ENCODE results near the gene MRPL37.
"Not testable (repeated sequence)": the region's sequence is repeated elsewhere in the genome, so short reads cannot be mapped to it uniquely, and the experiment has no call there.

MRPL37 gene

DNA sequence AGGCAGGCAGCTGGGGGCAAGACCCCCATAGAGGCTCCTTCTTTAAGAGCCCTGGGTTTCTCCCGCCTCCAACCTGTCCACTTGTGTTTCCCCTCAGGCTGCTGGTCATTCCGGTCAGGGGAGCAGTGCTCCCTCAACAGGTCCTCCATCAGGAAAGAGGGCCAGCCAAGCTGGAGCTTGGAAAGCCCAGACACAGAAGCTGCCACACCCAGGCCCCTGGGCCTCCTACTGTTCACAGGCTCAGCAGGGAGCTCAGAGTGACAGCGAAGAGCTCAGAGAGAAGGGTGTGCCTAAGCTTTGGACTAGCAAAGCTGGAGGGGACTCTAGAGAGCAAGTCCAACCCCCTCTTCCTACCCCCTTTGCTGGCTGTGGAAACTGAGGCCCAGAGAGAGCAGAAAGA lies 36.9 kb upstream of the MRPL37 start:
- Histone ChIP-seq H3K36me3 (ENCODE audit: insufficient read depth, low read depth, low read length) (no peaks in the 10 kb centered on the region), H3K9ac (ENCODE audit: low read depth, low read length) (no peak overlapping the region), H3K4me1 (ENCODE audit: insufficient read depth, low read length) (no peaks in the 10 kb centered on the region), H3K27ac (ENCODE audit: low read length) (no peak overlapping the region), H3K27me3 (ENCODE audit: insufficient read depth, low read length) (no peaks in the 10 kb centered on the region), H3K4me3 (ENCODE audit: low read length) (no peak overlapping the region), H3K9me3 (ENCODE audit: insufficient read depth, low read depth, low read length) (no peaks in the 10 kb centered on the region)

DNA sequence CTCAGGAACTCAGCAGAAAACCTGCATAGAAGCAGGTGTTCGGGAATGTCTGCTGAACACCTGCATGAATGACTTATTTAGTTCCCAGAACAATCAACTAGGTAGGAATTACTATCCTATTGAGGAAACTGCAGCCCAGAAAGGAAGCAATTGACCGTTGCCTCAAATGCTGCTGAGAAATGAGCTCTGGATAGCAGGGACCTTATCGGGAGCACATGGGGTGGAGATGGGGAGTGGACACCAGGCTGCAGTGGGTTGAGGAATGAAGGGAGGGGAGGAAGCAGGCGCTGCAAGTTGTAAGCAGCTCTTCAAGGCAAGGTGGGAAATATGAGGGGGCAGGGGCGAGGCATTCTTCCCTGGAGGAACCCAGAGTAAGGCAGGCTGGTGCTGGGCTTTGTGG lies 36.4 kb upstream of the MRPL37 start:
- H3K9me3 ChIP-seq (ENCODE audit: insufficient read depth, low read depth, low read length) = no peaks in the 10 kb centered on the region
- no peaks in the 10 kb centered on the region for H3K36me3 ChIP-seq (ENCODE audit: insufficient read depth, low read depth, low read length)
- H3K9ac ChIP-seq (ENCODE audit: low read depth, low read length) = no peak overlapping the region
- no peaks in the 10 kb centered on the region for H3K4me1 ChIP-seq (ENCODE audit: insufficient read depth, low read length)
- H3K27me3 ChIP-seq (ENCODE audit: insufficient read depth, low read length) = no peaks in the 10 kb centered on the region
- no peak overlapping the region for H3K4me3 ChIP-seq (ENCODE audit: low read length)
- no peak overlapping the region for H3K27ac ChIP-seq (ENCODE audit: low read length)

DNA sequence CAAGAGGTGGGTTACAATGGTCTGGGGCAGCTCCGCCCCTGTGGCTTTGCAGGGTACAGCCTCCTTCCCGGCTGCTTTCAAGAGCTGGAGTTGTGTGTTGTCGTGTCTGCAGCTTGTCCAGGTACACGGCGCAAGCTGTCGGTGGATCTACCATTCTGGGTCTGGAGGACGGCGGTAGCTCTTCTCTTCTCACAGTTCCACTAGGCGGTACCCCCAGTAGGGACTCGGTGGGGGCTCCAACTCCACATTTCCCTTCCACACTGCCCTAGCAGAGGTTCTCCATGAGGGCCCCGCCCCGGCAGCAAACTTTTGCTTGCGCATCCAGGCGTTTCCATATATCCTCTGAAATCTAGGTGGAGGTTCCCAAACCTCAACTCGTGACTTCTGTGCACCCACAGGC lies 34.8 kb upstream of the MRPL37 start:
- Histone ChIP-seq H3K9me3 (ENCODE audit: insufficient read depth, low read depth, low read length) (no peaks in the 10 kb centered on the region), H3K27me3 (ENCODE audit: insufficient read depth, low read length) (no peaks in the 10 kb centered on the region), H3K27ac (ENCODE audit: low read length) (no peak overlapping the region), H3K9ac (ENCODE audit: low read depth, low read length) (no peak overlapping the region), H3K4me1 (ENCODE audit: insufficient read depth, low read length) (no peaks in the 10 kb centered on the region), H3K4me3 (ENCODE audit: low read length) (no peak overlapping the region), H3K36me3 (ENCODE audit: insufficient read depth, low read depth, low read length) (no peaks in the 10 kb centered on the region)

- not testable (repeated sequence) for H3K9ac ChIP-seq (ENCODE audit: low read depth, low read length); H3K27me3 ChIP-seq (ENCODE audit: insufficient read depth, low read length); H3K9me3 ChIP-seq (ENCODE audit: insufficient read depth, low read depth, low read length); H3K4me1 ChIP-seq (ENCODE audit: insufficient read depth, low read length); H3K4me3 ChIP-seq (ENCODE audit: low read length); H3K36me3 ChIP-seq (ENCODE audit: insufficient read depth, low read depth, low read length); H3K27ac ChIP-seq (ENCODE audit: low read length)
Measured at GRCh38 chr1:54166357-54166756, 33.6 kb upstream of the MRPL37 start.

- Histone ChIP-seq H3K9me3 (ENCODE audit: insufficient read depth, low read depth, low read length) (no peaks in the 10 kb centered on the region), H3K27ac (ENCODE audit: low read length) (no peak overlapping the region), H3K36me3 (ENCODE audit: insufficient read depth, low read depth, low read length) (no peaks in the 10 kb centered on the region), H3K4me1 (ENCODE audit: insufficient read depth, low read length) (no peaks in the 10 kb centered on the region), H3K9ac (ENCODE audit: low read depth, low read length) (no peak overlapping the region), H3K4me3 (ENCODE audit: low read length) (no peak overlapping the region), H3K27me3 (ENCODE audit: insufficient read depth, low read length) (no peaks in the 10 kb centered on the region)
Measured at GRCh38 chr1:54167422-54168139, 32.4 kb upstream of the MRPL37 start.

GRCh38 chr1:54168206-54168965 lies 31.6 kb upstream of the MRPL37 start:
- no peak overlapping the region for H3K4me3 ChIP-seq (ENCODE audit: low read length)
- H3K9me3 ChIP-seq (ENCODE audit: insufficient read depth, low read depth, low read length) = no peaks in the 10 kb centered on the region
- H3K27ac ChIP-seq (ENCODE audit: low read length) = no peak overlapping the region
- H3K36me3 ChIP-seq (ENCODE audit: insufficient read depth, low read depth, low read length) = no peaks in the 10 kb centered on the region
- no peaks in the 10 kb centered on the region for H3K27me3 ChIP-seq (ENCODE audit: insufficient read depth, low read length)
- no peak overlapping the region for H3K9ac ChIP-seq (ENCODE audit: low read depth, low read length)
- H3K4me1 ChIP-seq (ENCODE audit: insufficient read depth, low read length) = no peaks in the 10 kb centered on the region

DNA sequence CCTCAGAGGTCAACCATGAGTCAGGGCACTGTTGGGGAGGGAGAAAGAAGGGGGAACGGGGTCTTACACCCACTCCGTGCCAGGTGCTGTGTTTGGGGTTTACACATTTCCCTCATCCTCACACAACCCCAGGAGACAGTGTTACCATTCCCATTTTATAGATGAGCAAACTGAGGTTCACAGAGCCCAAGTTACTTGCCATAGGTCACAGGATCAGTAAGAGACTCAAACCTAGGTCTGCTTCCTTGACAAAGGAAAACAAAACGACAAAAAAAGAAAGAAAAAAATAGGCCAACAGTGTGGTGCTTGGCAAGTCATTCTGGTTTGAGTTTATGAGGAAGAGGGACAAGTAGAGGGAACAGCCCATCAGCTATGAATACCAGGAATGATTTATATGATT lies 30.9 kb upstream of the MRPL37 start:
- no peak overlapping the region for H3K27ac ChIP-seq (ENCODE audit: low read length)

DNA sequence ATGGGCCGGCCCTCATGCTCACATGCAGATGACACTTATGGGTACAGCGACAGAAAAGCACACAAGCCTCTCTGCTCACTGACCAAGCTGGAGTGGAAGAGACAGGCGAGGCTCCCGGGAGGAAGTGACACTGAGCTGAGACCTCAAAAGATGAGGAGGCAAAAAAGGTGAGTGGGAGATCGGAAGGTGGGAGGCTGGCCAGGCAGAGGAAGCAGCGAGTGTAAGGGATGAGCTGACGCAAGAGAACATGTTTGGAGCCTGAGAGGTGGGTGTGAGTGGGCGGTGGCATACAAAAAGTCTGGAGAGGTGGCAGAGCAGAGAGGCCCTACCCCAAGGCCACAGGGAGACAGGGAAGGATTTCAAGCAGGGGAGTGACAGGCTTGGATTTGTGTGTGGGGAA lies 29.0 kb upstream of the MRPL37 start:
- H3K27me3 ChIP-seq (ENCODE audit: insufficient read depth, low read length) = no peaks in the 10 kb centered on the region
- H3K9me3 ChIP-seq (ENCODE audit: insufficient read depth, low read depth, low read length) = no peaks in the 10 kb centered on the region
- H3K4me3 ChIP-seq (ENCODE audit: low read length) = no peak overlapping the region

More for the DNA sequence above, 30.9 kb upstream of the MRPL37 start:
- no peaks in the 10 kb centered on the region for H3K4me1 ChIP-seq (ENCODE audit: insufficient read depth, low read length)
- no peaks in the 10 kb centered on the region for H3K9me3 ChIP-seq (ENCODE audit: insufficient read depth, low read depth, low read length)
- no peaks in the 10 kb centered on the region for H3K36me3 ChIP-seq (ENCODE audit: insufficient read depth, low read depth, low read length)
- H3K9ac ChIP-seq (ENCODE audit: low read depth, low read length) = no peak overlapping the region
- no peak overlapping the region for H3K4me3 ChIP-seq (ENCODE audit: low read length)
- no peaks in the 10 kb centered on the region for H3K27me3 ChIP-seq (ENCODE audit: insufficient read depth, low read length)

DNA sequence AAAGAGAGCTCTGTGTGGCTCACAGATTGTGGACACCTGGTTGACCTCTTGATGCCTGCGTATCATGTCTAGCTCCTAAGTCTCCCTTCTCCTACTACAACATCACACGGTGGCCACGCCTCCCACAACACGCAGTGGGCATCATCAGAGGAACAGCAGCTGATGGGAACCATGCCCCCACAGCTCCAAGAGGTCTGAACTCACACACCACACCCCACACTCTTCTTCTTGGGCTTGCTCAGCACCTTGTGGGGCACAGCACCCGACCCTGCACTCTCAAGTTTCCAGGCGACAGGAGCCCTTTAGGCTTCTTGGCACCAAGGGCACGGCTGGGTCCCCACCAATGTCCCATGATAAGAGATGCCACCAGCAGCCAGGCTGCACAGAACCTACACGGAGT lies 28.4 kb upstream of the MRPL37 start:
- Histone ChIP-seq H3K36me3 (ENCODE audit: insufficient read depth, low read depth, low read length) (no peaks in the 10 kb centered on the region), H3K9ac (ENCODE audit: low read depth, low read length) (no peak overlapping the region), H3K9me3 (ENCODE audit: insufficient read depth, low read depth, low read length) (no peaks in the 10 kb centered on the region), H3K4me3 (ENCODE audit: low read length) (no peak overlapping the region), H3K27me3 (ENCODE audit: insufficient read depth, low read length) (no peaks in the 10 kb centered on the region), H3K4me1 (ENCODE audit: insufficient read depth, low read length) (no peaks in the 10 kb centered on the region), H3K27ac (ENCODE audit: low read length) (no peak overlapping the region)

More for the DNA sequence above, 29.0 kb upstream of the MRPL37 start:
- H3K36me3 ChIP-seq (ENCODE audit: insufficient read depth, low read depth, low read length) = no peaks in the 10 kb centered on the region
- no peak overlapping the region for H3K9ac ChIP-seq (ENCODE audit: low read depth, low read length)
- no peak overlapping the region for H3K27ac ChIP-seq (ENCODE audit: low read length)
- no peaks in the 10 kb centered on the region for H3K4me1 ChIP-seq (ENCODE audit: insufficient read depth, low read length)

DNA sequence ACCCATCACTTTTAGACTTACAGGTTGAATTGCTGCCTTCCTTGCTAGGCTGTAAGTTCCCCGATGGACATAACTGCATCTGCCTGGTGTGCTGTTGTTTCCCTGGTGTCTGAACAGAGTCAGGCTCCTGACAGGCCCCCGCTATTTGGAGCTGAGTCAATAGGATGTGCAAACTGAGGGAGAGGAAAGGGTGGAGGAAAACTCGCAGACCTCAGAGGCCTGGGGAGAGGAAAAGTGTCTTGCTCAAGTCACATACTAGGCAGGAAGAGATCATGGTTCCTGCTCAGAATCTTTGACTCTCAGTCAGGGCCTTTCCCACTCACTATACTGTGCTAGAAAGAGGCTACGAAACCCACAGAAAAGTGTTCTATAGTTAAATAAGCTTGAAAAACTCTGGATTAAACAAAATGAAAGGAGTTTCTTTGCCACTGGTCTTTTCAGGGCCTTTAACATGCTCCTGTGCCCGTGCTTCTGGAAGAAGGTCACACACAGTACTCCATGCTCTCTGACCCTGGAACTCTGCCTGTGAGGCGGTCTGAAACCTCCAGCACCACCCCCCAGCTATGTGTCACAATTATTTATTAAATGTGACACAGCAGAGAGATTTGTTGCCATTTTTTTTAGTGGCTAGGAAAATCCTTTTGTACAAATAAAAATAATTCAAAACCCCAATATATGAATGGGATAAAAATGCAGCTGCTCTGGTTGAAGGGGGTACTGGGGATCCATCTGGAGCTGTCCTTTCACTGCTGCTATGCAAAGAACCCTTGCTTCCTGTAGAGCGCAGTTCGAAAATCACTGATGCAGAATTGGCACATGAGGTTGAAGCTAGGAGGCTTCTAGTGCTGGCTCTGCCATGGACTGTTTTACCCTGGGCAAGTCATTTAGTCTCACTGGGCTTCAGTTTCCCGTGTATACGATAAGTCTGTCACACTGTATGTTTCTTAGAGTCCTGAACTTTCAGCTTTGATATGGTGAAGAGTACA lies 27.1 kb upstream of the MRPL37 start:
- Histone ChIP-seq H3K9me3 (ENCODE audit: insufficient read depth, low read depth, low read length) (no peaks in the 10 kb centered on the region), H3K27me3 (ENCODE audit: insufficient read depth, low read length) (no peaks in the 10 kb centered on the region), H3K36me3 (ENCODE audit: insufficient read depth, low read depth, low read length) (no peaks in the 10 kb centered on the region), H3K4me3 (ENCODE audit: low read length) (no peak overlapping the region), H3K9ac (ENCODE audit: low read depth, low read length) (no peak overlapping the region), H3K27ac (ENCODE audit: low read length) (no peak overlapping the region), H3K4me1 (ENCODE audit: insufficient read depth, low read length) (no peaks in the 10 kb centered on the region)

- no peak overlapping the region for H3K4me3 ChIP-seq (ENCODE audit: low read length)
- no peaks in the 10 kb centered on the region for H3K27me3 ChIP-seq (ENCODE audit: insufficient read depth, low read length)
- no peak overlapping the region for H3K9ac ChIP-seq (ENCODE audit: low read depth, low read length)
- H3K4me1 ChIP-seq (ENCODE audit: insufficient read depth, low read length) = no peaks in the 10 kb centered on the region
- no peak overlapping the region for H3K27ac ChIP-seq (ENCODE audit: low read length)
- H3K9me3 ChIP-seq (ENCODE audit: insufficient read depth, low read depth, low read length) = no peaks in the 10 kb centered on the region
- no peaks in the 10 kb centered on the region for H3K36me3 ChIP-seq (ENCODE audit: insufficient read depth, low read depth, low read length)
Measured at GRCh38 chr1:54173681-54174080, 26.3 kb upstream of the MRPL37 start.
